HG03442 (cell line): ENCODE measurements around the gene FAM3A.
"Not testable (repeated sequence)": the region's sequence is repeated elsewhere in the genome, so short reads cannot be mapped to it uniquely, and the experiment has no call there.

ENCODE experiments used
- ATAC-seq: cut with Tn5 transposase; IDR thresholded peaks from one replicate; pipeline ENCODE4 v1.9.1; 2021; ENCODE audit warnings: mild to moderate bottlenecking, moderate library complexity; ENCODE audit not compliant: unreplicated experiment

Gene FAM3A, protein sequence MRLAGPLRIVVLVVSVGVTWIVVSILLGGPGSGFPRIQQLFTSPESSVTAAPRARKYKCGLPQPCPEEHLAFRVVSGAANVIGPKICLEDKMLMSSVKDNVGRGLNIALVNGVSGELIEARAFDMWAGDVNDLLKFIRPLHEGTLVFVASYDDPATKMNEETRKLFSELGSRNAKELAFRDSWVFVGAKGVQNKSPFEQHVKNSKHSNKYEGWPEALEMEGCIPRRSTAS

DNA sequence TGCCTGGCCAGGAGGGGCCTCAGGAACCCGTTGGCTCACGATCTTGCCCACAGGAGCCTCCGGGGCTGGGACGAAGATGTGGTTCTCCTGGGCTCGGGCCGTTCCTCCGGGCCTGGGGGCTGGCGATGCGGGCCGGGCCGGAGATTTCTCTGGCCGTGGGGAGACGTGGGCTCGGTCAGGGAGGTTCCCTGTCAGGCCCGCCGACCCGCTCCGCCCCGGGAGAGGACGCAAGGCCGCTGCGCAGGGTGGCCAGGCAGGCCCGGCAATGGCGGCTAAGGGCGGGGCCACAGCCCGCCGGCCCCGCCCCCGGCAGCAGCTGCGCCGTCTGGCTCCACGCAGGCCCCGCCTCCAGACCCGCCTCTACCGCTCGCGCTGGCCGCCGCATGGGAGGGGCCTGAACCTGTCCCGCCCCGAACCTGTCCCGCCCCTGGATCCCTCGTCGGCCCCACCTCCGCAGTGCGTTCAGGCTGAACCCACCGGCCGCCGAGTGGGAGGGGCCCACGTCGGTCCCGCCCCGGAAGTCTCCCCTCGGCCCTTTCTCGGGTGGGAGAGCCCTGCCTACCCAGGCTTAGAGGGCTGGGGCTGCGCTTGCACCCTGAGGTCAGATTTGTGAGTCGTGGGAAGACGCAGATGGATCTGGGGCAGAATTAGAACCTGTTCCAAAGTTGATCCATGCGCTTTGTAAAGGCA lies at the start of gene FAM3A:
Gene FAM3A, minus strand, starts transcription at position 267 of the 690 bp plus-strand sequence. CDS start 460 bp downstream, outside the sequence.
- ATAC-seq, result peak; percentile 92

DNA sequence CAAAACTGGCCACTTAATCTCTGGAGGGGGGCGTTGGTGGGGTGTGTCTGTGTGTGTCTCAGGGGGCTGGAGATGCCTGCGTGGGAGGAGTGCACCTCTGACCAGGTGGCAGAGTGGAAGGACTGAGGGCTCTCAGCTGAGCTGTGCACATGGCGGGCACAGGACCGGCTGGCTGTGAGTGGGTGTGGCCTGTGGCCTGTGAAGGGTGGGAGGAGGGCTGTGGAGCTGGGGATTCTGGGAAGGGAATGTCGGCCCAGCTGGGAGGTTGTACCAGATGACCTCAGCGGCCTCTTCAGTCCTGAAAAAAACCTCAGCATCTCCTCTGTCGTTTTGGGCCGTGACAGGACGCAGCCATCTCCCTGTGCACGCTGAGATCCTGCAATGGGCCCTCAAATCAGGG lies 46.3 kb upstream of the FAM3A start:
- not testable (repeated sequence) for ATAC-seq

DNA sequence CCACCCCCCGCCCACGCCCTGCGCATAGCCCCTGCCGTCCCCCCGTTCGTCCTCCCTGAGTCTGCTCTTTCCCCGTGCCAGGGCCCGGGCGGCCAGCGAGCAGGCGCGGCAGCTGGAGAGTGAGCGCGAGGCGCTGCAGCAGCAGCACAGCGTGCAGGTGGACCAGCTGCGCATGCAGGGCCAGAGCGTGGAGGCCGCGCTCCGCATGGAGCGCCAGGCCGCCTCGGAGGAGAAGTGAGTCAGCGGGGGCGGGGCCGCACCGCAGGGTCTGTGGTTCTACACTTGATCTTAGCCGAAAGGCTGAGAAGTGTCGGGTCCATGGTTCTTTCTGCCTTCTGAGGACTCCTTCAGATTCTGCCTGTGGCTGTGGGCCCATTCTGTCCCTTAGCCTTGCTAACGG lies 44.3 kb upstream of the FAM3A start:
- not testable (repeated sequence) for ATAC-seq

DNA sequence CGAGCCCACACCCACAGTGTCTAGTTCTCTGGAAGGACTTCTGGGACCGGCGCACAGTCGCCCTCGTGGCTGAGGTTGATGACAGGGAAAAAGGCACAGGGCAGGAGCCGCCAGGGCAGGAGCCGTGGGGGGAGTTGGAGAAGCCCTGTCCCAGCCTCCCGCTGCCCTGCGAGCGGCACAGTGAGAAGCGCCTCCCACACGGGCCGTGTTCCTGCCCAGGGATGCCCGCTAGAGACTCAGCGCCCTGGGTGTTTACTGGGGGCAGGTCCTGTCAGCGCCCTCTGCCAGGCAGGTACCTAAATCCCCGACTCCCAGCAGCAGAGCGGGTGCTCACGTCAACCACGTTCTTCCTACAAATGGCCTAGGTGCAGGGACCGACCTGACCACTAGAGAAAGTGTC lies 42.9 kb upstream of the FAM3A start:
- ATAC-seq, result not testable (repeated sequence)

DNA sequence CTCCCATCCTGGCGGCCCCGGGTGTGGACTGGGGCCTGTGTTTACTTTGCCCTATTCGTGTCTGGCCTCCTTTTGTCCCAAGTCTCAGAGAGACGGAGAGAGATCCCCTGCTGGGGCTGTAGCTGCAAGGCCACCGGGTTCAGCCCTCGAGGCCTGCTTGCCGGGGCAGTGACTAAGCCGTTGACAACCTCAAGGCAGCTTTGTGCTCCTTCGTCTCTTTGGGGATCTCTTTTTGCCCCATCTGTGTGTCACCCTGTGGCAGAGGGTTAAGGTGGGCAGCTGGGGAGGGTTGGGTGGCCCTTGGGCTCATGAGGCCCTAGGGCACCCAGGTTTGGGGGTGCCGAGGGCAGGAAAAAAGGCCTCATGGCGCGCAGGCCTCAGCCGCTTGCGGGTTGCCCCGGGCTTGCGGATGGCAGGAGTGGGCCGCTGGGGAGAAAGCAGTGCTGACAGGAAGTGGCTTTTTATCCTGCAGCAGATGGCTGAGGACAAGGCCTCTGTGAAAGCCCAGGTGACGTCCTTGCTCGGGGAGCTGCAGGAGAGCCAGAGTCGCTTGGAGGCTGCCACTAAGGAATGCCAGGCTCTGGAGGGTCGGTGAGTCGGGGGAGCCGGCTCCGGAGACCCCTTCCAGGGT lies 42.1 kb upstream of the FAM3A start:
- ATAC-seq, result not testable (repeated sequence)

DNA sequence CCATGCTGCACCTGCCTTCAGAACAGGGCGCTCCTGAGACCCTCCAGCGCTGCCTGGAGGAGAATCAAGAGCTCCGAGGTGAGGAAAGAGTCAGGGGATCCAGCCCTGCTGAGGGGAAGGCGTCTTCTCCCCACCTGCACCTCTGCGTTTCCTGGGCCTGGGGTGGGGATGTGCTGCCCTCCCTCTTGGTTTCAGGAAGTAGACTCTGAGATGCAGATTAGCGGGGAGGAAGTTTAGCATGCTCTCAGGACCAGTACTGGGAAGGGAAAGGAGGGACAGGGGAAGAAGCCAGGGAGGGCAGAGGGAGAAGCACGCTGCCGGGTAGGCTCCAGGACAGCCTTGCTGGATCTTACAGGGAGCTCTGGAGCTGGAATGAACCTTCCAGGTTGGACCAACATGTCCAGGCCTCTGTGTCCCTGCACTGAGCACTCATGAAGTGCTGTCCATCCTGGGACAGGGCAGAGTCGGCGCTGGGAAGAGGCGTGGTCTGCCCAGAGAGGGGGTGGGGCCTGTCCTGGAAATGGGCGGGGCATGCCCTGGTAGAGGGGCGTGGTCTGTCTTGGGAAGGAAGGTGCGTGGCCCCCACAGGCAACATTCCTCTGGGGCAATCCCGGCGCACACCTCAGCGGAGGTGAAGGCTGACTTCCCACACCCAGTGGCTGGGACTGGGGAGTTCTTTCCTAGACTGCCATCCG lies 36.2 kb upstream of the FAM3A start:
- not testable (repeated sequence) for ATAC-seq

GRCh38 chrX:154549766-154550165 lies 33.7 kb upstream of the FAM3A start:
- ATAC-seq, result no peak

DNA sequence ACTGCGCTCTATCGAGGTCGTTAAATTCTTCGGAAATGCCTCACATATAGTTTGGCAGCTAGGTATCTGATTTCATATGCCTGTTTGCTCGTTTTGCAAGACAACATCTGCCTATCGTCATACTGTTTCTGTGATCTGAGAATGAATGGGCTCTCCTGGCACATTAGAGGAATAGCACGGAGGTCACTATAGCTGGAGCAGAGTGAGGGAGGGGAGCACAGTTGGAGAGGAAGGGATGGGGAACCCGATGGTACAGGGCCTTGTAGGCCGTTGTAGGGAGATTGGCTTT lies 31.9 kb upstream of the FAM3A start:
- ATAC-seq, result no peak

GRCh38 chrX:154547245-154548027 lies 31.4 kb upstream of the FAM3A start, which contains the start of gene IKBKG:
Gene IKBKG (plus strand): TSS chrX:154547620. CDS start chrX:154552003, 4,383 bp downstream.
- peak; percentile 74 for ATAC-seq

DNA sequence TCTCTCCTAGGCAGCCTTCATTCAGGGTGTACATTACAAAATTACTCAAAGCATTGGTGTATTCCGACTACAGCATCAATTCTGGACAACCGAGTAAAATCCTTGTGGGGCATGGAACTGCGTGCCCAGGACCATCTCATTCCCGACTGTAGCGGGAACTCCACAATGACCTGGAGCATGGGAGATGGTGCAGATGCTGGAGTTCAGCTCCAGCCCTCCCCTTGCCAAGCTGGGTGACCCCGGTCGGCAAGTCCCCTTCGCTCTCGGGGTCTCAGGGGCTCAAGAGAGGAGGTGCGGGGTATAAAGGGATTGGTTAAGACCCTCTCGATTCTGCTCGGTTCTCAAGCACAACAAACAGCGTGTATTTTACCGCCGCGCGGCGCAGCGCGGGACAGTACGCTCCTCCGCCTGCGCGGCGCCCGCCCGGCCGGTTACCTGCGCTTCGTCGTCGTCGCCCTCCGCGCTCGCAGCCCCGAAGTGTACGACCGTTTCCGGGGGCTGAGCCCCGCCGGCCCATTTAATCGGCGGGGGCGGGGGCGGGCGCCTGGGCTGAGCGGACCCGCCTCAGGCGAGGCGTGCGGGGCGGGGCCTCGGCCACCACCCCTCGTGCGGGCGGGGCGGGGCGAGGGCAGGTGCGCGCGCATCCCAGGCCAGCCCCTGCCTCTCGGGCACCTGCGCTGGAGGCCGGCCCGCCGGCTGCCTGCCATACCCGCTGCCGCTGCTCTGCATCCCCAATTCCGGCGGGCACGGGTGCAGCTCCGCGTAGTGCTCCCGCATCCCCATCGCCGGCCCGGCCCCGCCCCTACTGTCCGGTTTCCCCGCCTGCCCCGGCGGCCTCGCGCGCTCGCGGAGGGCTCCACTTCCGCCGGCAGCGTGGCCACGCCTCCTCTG lies 30.6 kb upstream of the FAM3A start, which contains the start of gene G6PD:
Gene G6PD, minus strand, starts transcription at position 493 of the 891 bp plus-strand sequence. CDS start 691 bp downstream, outside the sequence.
- ATAC-seq, result peak; percentile 48

- ATAC-seq, result no peak
Observed at GRCh38 chrX:154545673-154546274, 29.7 kb upstream of the FAM3A start.

DNA sequence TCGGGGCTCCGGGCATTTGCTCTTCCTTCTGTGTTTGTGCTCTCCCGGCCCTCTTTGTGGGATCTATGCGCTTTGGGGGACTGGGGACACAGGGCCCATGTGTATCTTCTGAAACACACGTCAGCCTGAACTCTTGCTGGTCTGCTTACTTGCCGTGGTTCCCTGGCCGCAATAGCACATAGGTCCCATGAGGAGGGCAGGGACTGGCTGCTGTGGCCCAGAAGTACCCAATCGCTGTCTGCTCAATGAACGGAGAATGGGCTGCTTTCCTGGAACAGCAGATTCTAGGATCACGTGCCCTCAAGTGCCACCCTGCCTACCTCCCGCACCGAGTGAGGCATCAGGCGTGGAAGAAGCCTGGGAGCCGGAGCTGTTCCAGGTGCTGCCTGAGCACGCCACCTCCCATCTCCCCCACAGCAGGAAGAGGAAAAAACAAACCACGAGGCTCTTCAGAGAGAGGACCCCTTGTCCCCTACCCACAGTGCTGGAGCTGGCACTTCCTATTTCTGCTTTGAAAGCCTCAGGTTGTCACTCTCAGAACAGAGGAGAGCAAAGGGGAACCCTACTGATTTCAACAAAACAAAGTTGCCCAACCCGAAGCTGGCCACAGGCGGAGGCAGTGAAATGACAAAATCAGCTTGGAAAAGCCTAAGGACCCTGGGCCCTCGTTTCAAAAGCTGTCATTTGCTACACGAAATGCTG lies 26.8 kb upstream of the FAM3A start:
- no peak for ATAC-seq

DNA sequence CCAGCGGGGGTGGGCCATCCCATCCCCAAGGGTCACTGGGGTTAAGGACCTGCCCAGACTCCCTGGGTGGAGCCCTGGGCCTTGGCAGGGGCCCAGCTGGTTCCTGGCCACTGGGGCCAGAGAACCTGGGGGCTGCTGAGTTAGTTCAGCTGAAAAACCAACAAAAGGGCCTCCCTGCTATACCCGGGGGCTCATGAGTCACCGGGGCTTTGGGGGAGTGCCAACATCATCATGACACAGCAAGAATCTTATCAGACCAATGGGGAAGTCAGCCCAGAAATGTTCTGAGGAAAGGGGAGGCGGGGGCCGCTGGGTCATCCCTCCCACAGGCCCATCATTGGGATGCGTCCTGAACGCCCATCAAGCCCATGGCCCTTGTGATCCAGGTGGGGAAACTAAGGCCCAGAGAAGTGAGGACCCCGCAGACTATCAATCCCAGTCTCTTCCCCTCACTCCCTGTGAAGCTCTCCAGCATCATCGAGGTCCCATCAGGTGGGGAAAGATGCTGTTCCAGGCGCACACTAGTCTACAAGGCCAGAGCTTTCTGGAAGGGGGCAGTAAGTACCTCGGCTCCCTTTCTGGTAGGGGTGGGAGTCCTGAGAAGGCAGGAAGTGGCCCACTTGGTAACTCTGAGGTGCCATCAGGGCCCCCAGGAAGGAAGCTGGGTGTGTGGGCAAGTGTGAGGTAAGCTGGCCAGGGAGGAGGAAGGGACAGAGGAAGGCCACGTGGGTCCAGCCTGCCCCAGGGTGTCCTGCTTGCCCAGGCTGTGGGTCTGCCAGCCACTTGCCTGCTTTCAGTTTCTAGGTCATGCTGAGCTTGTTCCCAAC lies 26.1 kb upstream of the FAM3A start:
- no peak for ATAC-seq

- no peak for ATAC-seq
Observed at GRCh38 chrX:154541589-154541895, 25.5 kb upstream of the FAM3A start.

GRCh38 chrX:154540897-154541535 lies 25.0 kb upstream of the FAM3A start:
- no peak for ATAC-seq

GRCh38 chrX:154540365-154540764 lies 24.3 kb upstream of the FAM3A start:
- not testable (repeated sequence) for ATAC-seq

DNA sequence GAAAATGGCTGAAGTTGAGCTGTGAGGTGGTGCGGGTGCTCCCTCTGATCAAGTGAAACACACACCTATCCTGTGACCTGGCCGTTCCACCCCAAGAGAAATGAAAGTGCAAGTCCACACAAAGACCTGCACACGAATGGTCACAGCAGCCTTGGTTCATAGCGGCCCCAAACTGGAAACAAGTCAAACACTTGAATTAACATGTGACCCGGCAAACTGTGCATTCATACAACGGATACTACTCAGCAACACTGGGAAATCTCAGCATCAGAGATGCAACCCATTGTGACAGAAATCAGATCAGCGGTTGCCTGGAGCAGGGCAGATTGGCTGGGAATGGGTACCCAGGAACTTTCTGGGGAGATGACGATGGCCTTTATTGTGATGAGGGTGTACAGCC lies 23.0 kb upstream of the FAM3A start:
- ATAC-seq, result no peak
